Right lobe of liver (tissue), 4 donors: ENCODE results near the gene AQP3.

Experiments
- POLR2A ChIP-seq: fragments of 450-650 bp; IDR thresholded peaks from one replicate; pipeline ENCODE4 v1.6.1; 2017; ENCODE audit warnings: antibody characterized with exemption, mild to moderate bottlenecking
- TF ChIP-seq, protein P1 (sequence below), 4 donors: fragments of 200-600 bp in 3 of 4; fragments of 450-650 bp in 1 of 4; IDR thresholded peaks; one replicate each; pipeline versions ENCODE4 v1.5.1 to v1.8.0; 2016 to 2022; ENCODE audit warnings: antibody characterized with exemption in 4 of 4, mild to moderate bottlenecking in 2 of 4
- donor health status: DM: no; HTN: no; CAD: no.
- donor health status: DM: no; HTN: no; CAD: no.
- donor health status: DM: no; HTN: yes; CAD: no.

- no peak for TF ChIP-seq POLR2A
- TF ChIP-seq, protein P1, sequence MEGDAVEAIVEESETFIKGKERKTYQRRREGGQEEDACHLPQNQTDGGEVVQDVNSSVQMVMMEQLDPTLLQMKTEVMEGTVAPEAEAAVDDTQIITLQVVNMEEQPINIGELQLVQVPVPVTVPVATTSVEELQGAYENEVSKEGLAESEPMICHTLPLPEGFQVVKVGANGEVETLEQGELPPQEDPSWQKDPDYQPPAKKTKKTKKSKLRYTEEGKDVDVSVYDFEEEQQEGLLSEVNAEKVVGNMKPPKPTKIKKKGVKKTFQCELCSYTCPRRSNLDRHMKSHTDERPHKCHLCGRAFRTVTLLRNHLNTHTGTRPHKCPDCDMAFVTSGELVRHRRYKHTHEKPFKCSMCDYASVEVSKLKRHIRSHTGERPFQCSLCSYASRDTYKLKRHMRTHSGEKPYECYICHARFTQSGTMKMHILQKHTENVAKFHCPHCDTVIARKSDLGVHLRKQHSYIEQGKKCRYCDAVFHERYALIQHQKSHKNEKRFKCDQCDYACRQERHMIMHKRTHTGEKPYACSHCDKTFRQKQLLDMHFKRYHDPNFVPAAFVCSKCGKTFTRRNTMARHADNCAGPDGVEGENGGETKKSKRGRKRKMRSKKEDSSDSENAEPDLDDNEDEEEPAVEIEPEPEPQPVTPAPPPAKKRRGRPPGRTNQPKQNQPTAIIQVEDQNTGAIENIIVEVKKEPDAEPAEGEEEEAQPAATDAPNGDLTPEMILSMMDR (IDR thresholded peaks at IDR 0.05) = peak; percentile 61 to 76 (median 73)
Measured at GRCh38 chr9:33452828-33453271, 5.5 kb upstream of the AQP3 start.
